ENCODE data around the gene TARDBP.
A peak's percentile ranks its signal among the peaks of the same experiment; 100 is the strongest.
"Not testable (repeated sequence)": the region's sequence is repeated elsewhere in the genome, so short reads cannot be mapped to it uniquely, and the experiment has no call there.

TARDBP gene

GRCh38 chr1:11040105-11040429 lies 27.6 kb downstream of the TARDBP start:
- FAIRE-seq; DNase-seq (ENCODE audit: extremely low spot score, insufficient read length, low read depth): not testable (repeated sequence)

GRCh38 chr1:11041048-11041447 lies 28.6 kb downstream of the TARDBP start:
- DNase-seq (ENCODE audit: extremely low spot score, insufficient read length, low read depth) (no peak), FAIRE-seq (no peak)

- DNase-seq (ENCODE audit: extremely low spot score, insufficient read length, low read depth) (no peak), FAIRE-seq (no peak)
Measured at GRCh38 chr1:11042065-11042464, 29.6 kb downstream of the TARDBP start.

- FAIRE-seq (no peak), DNase-seq (ENCODE audit: extremely low spot score, insufficient read length, low read depth) (no peak)
Measured at GRCh38 chr1:11042995-11043874, 30.8 kb downstream of the TARDBP start.

GRCh38 chr1:11044086-11044848 lies 31.8 kb downstream of the TARDBP start:
- no peak for FAIRE-seq

GRCh38 chr1:11044849-11045427 lies 32.5 kb downstream of the TARDBP start:
- FAIRE-seq (no peak), DNase-seq (ENCODE audit: extremely low spot score, insufficient read length, low read depth) (no peak)

More at GRCh38 chr1:11044086-11044848, 31.8 kb downstream of the TARDBP start:
- DNase-seq (ENCODE audit: extremely low spot score, insufficient read length, low read depth) = no peak

- FAIRE-seq (no peak), DNase-seq (ENCODE audit: extremely low spot score, insufficient read length, low read depth) (no peak)
Measured at GRCh38 chr1:11045428-11046269, 33.2 kb downstream of the TARDBP start.

GRCh38 chr1:11046270-11046566 lies 33.8 kb downstream of the TARDBP start:
- no peak for FAIRE-seq
- no peak for DNase-seq (ENCODE audit: extremely low spot score, insufficient read length, low read depth)

GRCh38 chr1:11046625-11047365 lies 34.3 kb downstream of the TARDBP start, which contains the start of gene MASP2:
Gene MASP2 (minus strand): TSS chr1:11047239. CDS start chr1:11047207, 32 bp downstream.
- no peak for FAIRE-seq

GRCh38 chr1:11051121-11051520 lies 38.7 kb downstream of the TARDBP start:
- not testable (repeated sequence) for DNase-seq (ENCODE audit: extremely low spot score, insufficient read length, low read depth); FAIRE-seq

More at GRCh38 chr1:11046625-11047365, 34.3 kb downstream of the TARDBP start, which contains the start of gene MASP2:
- DNase-seq (ENCODE audit: extremely low spot score, insufficient read length, low read depth) = no peak

- DNase-seq (ENCODE audit: extremely low spot score, insufficient read length, low read depth) (no peak), FAIRE-seq (peak; percentile 47)
Measured at GRCh38 chr1:11051781-11052511, 39.5 kb downstream of the TARDBP start.

- DNase-seq (ENCODE audit: extremely low spot score, insufficient read length, low read depth) (no peak), FAIRE-seq (no peak)
Measured at GRCh38 chr1:11052839-11053757, 40.6 kb downstream of the TARDBP start.

- DNase-seq (ENCODE audit: extremely low spot score, insufficient read length, low read depth) (no peak), FAIRE-seq (no peak)
Measured at GRCh38 chr1:11053758-11054137, 41.3 kb downstream of the TARDBP start.

GRCh38 chr1:11054181-11054580 lies 41.7 kb downstream of the TARDBP start:
- FAIRE-seq (no peak), DNase-seq (ENCODE audit: extremely low spot score, insufficient read length, low read depth) (no peak)

- DNase-seq (ENCODE audit: extremely low spot score, insufficient read length, low read depth) (no peak), FAIRE-seq (no peak)
Measured at GRCh38 chr1:11054666-11055065, 42.2 kb downstream of the TARDBP start.

GRCh38 chr1:11055676-11056075 lies 43.2 kb downstream of the TARDBP start:
- FAIRE-seq = no peak
- DNase-seq (ENCODE audit: extremely low spot score, insufficient read length, low read depth) = no peak

GRCh38 chr1:11056504-11056903 lies 44.0 kb downstream of the TARDBP start:
- FAIRE-seq (no peak), DNase-seq (ENCODE audit: extremely low spot score, insufficient read length, low read depth) (no peak)

- DNase-seq (ENCODE audit: extremely low spot score, insufficient read length, low read depth) (no peak), FAIRE-seq (no peak)
Measured at GRCh38 chr1:11057477-11057876, 45.0 kb downstream of the TARDBP start.
